ENCODE results near the gene CATSPERB. TPM values are rescaled to one million over a fixed set of nuclear protein-coding genes. Genes with fewer than 3 reads are reported as not detected.

CATSPERB gene
- total and polyA plus RNA-seq, 2 experiments from 2014 or later: 0.27 to 0.38 TPM

GRCh38 chr14:91573894-91574837 lies 157.7 kb downstream of the CATSPERB start:
- peak overlapping the region; percentile 76 for H3K4me3 ChIP-seq
- H4K20me1 ChIP-seq (replicated peaks; ENCODE audit: insufficient read depth): no peaks in the 10 kb centered on the region; the same call in 1 of the 2 replicates
- Mint-ChIP-seq H3K4me3 (peak overlapping the region; percentile 84), H3K4me1 (peaks cover 9% of the 10 kb centered on the region; the same call in 2 of the 3 replicates), H3K27me3 (ENCODE audit: insufficient read depth, low read depth, poor library complexity) (peaks cover 46% of the 10 kb centered on the region), H3K36me3 (ENCODE audit: low read depth) (peaks cover 19% of the 10 kb centered on the region), H3K27ac (no peak overlapping the region), H3K9me3 (peaks cover 35% of the 10 kb centered on the region)
- H3K27me3 ChIP-seq (ENCODE audit: insufficient read depth): peaks cover 53% of the 10 kb centered on the region
- H3K27ac ChIP-seq (ENCODE audit: low read depth): no peak overlapping the region
- peak overlapping the region; percentile 93 for H3K4me2 ChIP-seq
- peaks cover 7% of the 10 kb centered on the region; the same call in 1 of the 2 replicates for H3K4me1 ChIP-seq (ENCODE audit: insufficient read depth)
- 0 out of 2 replicates have a peak, but pooled peaks have one; percentile 10 for TF ChIP-seq CREB1 (CRISPR knock-in tag; IDR thresholded peaks at IDR 0.05; ENCODE audit: low read depth)
- TF ChIP-seq STAT1 (IDR thresholded peaks at IDR 0.05; ENCODE audit: unreplicated experiment): no peak
- ATAC-seq: peak; percentile 79
- H3F3A ChIP-seq (replicated peaks; ENCODE audit: low read depth): no peaks in the 10 kb centered on the region
- H3K36me3 ChIP-seq (ENCODE audit: insufficient read depth): no peaks in the 10 kb centered on the region
- H3K79me2 ChIP-seq (replicated peaks; ENCODE audit: insufficient read depth): no peaks in the 10 kb centered on the region
- peak; percentile 71 for DNase-seq (ENCODE audit: low spot score)
- H3K9me2 ChIP-seq (ENCODE audit: insufficient read depth): no peaks in the 10 kb centered on the region
- peak overlapping the region; percentile 94 for H2AFZ ChIP-seq

GRCh38 chr14:91573528-91573893 lies 158.4 kb downstream of the CATSPERB start:
- Mint-ChIP-seq H3K4me1 (peaks cover 9% of the 10 kb centered on the region; the same call in 2 of the 3 replicates), H3K27me3 (ENCODE audit: insufficient read depth, low read depth, poor library complexity) (peaks cover 43% of the 10 kb centered on the region), H3K27ac (no peak overlapping the region), H3K36me3 (ENCODE audit: low read depth) (peaks cover 12% of the 10 kb centered on the region), H3K9me3 (peaks cover 30% of the 10 kb centered on the region), H3K4me3 (peak overlapping the region; percentile 84)
- Histone ChIP-seq H3K27me3 (ENCODE audit: insufficient read depth) (peaks cover 56% of the 10 kb centered on the region), H4K20me1 (replicated peaks; ENCODE audit: insufficient read depth) (no peaks in the 10 kb centered on the region; the same call in 1 of the 2 replicates), H3K4me1 (ENCODE audit: insufficient read depth) (peaks cover 7% of the 10 kb centered on the region; the same call in 1 of the 2 replicates), H3F3A (replicated peaks; ENCODE audit: low read depth) (no peaks in the 10 kb centered on the region), H3K79me2 (replicated peaks; ENCODE audit: insufficient read depth) (no peaks in the 10 kb centered on the region), H3K36me3 (ENCODE audit: insufficient read depth) (no peaks in the 10 kb centered on the region), H3K27ac (ENCODE audit: low read depth) (no peak overlapping the region), H3K9me2 (ENCODE audit: insufficient read depth) (no peaks in the 10 kb centered on the region), H2AFZ (no peak overlapping the region), H3K4me3 (peak overlapping the region; percentile 76; the same call in 1 of the 2 replicates), H3K4me2 (peak overlapping the region; percentile 93)
- DNase-seq (ENCODE audit: low spot score) (no peak), ATAC-seq (no peak)
- TF ChIP-seq NANOG (IDR thresholded peaks at IDR 0.05; ENCODE audit: borderline replicate concordance) (no peak), STAT1 (IDR thresholded peaks at IDR 0.05; ENCODE audit: unreplicated experiment) (no peak), CREB1 (CRISPR knock-in tag; IDR thresholded peaks at IDR 0.05; ENCODE audit: low read depth) (no peak), REST (IDR thresholded peaks at IDR 0.05; ENCODE audit: unreplicated experiment) (no peak), POLR2AphosphoS5 (IDR thresholded peaks at IDR 0.05; ENCODE audit: low read depth) (no peak), EZH2phosphoT487 (IDR thresholded peaks at IDR 0.05; ENCODE audit: unreplicated experiment) (no peak), JUNB (IDR thresholded peaks at IDR 0.05; ENCODE audit: unreplicated experiment) (no peak), EZH2 (IDR thresholded peaks at IDR 0.05; ENCODE audit: low read depth, unreplicated experiment) (no peak)
- TF ChIP-seq, protein P1, sequence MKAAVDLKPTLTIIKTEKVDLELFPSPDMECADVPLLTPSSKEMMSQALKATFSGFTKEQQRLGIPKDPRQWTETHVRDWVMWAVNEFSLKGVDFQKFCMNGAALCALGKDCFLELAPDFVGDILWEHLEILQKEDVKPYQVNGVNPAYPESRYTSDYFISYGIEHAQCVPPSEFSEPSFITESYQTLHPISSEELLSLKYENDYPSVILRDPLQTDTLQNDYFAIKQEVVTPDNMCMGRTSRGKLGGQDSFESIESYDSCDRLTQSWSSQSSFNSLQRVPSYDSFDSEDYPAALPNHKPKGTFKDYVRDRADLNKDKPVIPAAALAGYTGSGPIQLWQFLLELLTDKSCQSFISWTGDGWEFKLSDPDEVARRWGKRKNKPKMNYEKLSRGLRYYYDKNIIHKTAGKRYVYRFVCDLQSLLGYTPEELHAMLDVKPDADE (IDR thresholded peaks at IDR 0.05): no peak
- TF ChIP-seq, protein P2, sequence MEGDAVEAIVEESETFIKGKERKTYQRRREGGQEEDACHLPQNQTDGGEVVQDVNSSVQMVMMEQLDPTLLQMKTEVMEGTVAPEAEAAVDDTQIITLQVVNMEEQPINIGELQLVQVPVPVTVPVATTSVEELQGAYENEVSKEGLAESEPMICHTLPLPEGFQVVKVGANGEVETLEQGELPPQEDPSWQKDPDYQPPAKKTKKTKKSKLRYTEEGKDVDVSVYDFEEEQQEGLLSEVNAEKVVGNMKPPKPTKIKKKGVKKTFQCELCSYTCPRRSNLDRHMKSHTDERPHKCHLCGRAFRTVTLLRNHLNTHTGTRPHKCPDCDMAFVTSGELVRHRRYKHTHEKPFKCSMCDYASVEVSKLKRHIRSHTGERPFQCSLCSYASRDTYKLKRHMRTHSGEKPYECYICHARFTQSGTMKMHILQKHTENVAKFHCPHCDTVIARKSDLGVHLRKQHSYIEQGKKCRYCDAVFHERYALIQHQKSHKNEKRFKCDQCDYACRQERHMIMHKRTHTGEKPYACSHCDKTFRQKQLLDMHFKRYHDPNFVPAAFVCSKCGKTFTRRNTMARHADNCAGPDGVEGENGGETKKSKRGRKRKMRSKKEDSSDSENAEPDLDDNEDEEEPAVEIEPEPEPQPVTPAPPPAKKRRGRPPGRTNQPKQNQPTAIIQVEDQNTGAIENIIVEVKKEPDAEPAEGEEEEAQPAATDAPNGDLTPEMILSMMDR (conservative IDR thresholded peaks at IDR 0.05; ENCODE audit: low read depth in 2 of 2): no peak

Measured in GM23338 (cell line).